GM21360 (cell line): ENCODE data around the gene FUZ.

Experiments
- ATAC-seq: cut with Tn5 transposase; IDR thresholded peaks from one replicate; pipeline ENCODE4 v1.9.1; 2021; ENCODE audit warnings: mild to moderate bottlenecking, moderate library complexity; ENCODE audit not compliant: unreplicated experiment

Gene FUZ

GRCh38 chr19:49761249-49761624 lies 51.9 kb downstream of the FUZ start:
- ATAC-seq = no peak

GRCh38 chr19:49758292-49758691 lies 54.8 kb downstream of the FUZ start:
- ATAC-seq = no peak
